HG02610 (cell line): Measurements from ENCODE around the gene SORL1.

Experiments
- ATAC-seq: cut with Tn5 transposase; IDR thresholded peaks from one replicate; pipeline ENCODE4 v1.9.1; 2021; ENCODE audit warnings: mild to moderate bottlenecking, moderate library complexity; ENCODE audit not compliant: unreplicated experiment

Gene SORL1

GRCh38 chr11:121672630-121673487 lies 220.7 kb downstream of the SORL1 start:
- no peak for ATAC-seq

- no peak for ATAC-seq
These were observed 229.6 kb downstream of the SORL1 start for GRCh38 chr11:121681550-121682268.
